Measurements from ENCODE around the gene ROR1. TPM values are rescaled to one million over a fixed set of nuclear protein-coding genes. Genes with fewer than 3 reads are reported as not detected.

ROR1 gene
- total and polyA plus RNA-seq, 2 donors (not counting 1 experiment from before 2014, with no cell fraction given): 0.46 to 16.0 TPM

DNA sequence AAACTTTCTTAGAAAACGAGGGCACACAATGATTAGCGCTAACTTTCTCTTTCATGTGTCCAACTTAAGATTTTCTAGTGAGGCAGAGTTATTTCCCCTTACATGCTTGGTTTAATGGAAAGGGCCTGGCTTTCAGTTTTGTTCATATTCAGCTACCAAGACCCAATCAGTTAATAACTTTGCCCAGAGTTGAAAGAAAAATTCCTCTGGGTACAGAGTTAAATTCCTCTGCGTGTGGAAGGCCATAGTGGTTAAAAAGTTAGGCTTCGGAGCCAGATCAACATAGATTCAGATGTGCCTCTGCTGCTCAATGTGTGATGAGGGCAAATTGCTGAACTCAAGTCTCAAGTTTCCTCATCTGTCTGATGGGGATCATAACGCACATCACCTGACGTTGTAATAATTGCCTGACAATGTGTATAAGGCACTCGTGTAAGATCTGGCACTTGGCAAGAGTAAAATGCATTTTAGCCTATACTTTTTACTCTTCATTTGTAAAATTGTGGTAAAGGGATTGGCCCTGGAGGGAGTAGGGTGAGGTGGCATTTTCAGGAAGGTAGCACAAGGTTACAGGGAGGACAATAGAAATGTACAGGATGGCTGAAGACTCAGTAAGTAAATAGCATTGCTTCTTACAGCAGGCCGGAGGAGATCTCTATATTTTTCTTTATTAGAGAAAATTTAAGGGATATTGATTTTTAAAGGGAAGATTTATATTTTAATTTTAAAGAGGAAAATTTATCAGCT is 103.4 kb downstream of the ROR1 start:
- POLR2A ChIA-PET: interaction anchor here (0.7 kb wide), 1 partner anchor 224 kb away, joined by 8 read pairs; no protein-coding TSS in a partner anchor
- peaks cover 34% of the 10 kb centered on the region for H3K27me3 Mint-ChIP-seq
- H2AFZ ChIP-seq (ENCODE audit: insufficient read depth, low read depth, low read length, poor library complexity, severe bottlenecking): no peak overlapping the region
- H3K4me2 ChIP-seq (replicated peaks; ENCODE audit: low read depth, low read length, poor library complexity, severe bottlenecking): no peak overlapping the region
- H4K20me1 ChIP-seq (ENCODE audit: control insufficient read depth, insufficient read depth, low read length, poor library complexity, severe bottlenecking): no peaks in the 10 kb centered on the region
- H3K9me3 ChIP-seq (ENCODE audit: control extremely low read depth in 1 of 3, control insufficient read depth in 2 of 3, insufficient read depth in 1 of 3, low read length in 2 of 3): no peaks in the 10 kb centered on the region
- H3K4me1 ChIP-seq (ENCODE audit: control insufficient read depth in 2 of 2, insufficient read depth in 2 of 2, low read length in 2 of 2): no peaks in the 10 kb centered on the region
- H3K36me3 ChIP-seq (replicated peaks in 1 of 2; ENCODE audit: control extremely low read depth in 1 of 2, control insufficient read depth in 1 of 2, extremely low read depth in 1 of 2, insufficient read depth in 2 of 2, low read length in 1 of 2): no peaks in the 10 kb centered on the region
- H3K9ac ChIP-seq (ENCODE audit: low read length): no peak overlapping the region
- H3K4me1 Mint-ChIP-seq: no peaks in the 10 kb centered on the region
- no peak overlapping the region for H3K27ac ChIP-seq (ENCODE audit: low read length in 2 of 2)
- H3K9me3 Mint-ChIP-seq (ENCODE audit: insufficient read depth): no peaks in the 10 kb centered on the region
- H3K4me3 ChIP-seq (ENCODE audit: control extremely low read depth in 1 of 5, extremely low read depth in 1 of 5, insufficient read depth in 1 of 5, low read depth in 2 of 5, low read length in 4 of 5): no peak overlapping the region
- intact Hi-C loops (cut with micrococcal nuclease): no loop called here
- H3K79me2 ChIP-seq (ENCODE audit: control insufficient read depth, insufficient read depth, low read length): no peaks in the 10 kb centered on the region
- CTCF ChIA-PET: interaction anchor here (1.1 kb wide), 1 partner anchor 10 kb away, joined by 3 read pairs; no protein-coding TSS in a partner anchor
- DNase-seq (no peak), ATAC-seq (ENCODE audit: low read depth) (no peak)
- TF ChIP-seq, protein P1, sequence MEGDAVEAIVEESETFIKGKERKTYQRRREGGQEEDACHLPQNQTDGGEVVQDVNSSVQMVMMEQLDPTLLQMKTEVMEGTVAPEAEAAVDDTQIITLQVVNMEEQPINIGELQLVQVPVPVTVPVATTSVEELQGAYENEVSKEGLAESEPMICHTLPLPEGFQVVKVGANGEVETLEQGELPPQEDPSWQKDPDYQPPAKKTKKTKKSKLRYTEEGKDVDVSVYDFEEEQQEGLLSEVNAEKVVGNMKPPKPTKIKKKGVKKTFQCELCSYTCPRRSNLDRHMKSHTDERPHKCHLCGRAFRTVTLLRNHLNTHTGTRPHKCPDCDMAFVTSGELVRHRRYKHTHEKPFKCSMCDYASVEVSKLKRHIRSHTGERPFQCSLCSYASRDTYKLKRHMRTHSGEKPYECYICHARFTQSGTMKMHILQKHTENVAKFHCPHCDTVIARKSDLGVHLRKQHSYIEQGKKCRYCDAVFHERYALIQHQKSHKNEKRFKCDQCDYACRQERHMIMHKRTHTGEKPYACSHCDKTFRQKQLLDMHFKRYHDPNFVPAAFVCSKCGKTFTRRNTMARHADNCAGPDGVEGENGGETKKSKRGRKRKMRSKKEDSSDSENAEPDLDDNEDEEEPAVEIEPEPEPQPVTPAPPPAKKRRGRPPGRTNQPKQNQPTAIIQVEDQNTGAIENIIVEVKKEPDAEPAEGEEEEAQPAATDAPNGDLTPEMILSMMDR (IDR thresholded peaks at IDR 0.05): no peak
- TF ChIP-seq EZH2 (IDR thresholded peaks at IDR 0.05; ENCODE audit: borderline replicate concordance, insufficient read depth, low read depth, low read length, poor library complexity, severe bottlenecking): no peak
- no peak overlapping the region for H3K4me3 Mint-ChIP-seq
- H3K27ac Mint-ChIP-seq: no peak overlapping the region
- H3K27me3 ChIP-seq (replicated peaks in 1 of 4; ENCODE audit: control extremely low read depth in 1 of 4, control insufficient read depth in 3 of 4, insufficient read depth in 4 of 4, low read length in 3 of 4): no peaks in the 10 kb centered on the region
- 100% methylated on average over 3 of the region's 8 CpGs for WGBS (ENCODE audit: insufficient coverage)

DNA sequence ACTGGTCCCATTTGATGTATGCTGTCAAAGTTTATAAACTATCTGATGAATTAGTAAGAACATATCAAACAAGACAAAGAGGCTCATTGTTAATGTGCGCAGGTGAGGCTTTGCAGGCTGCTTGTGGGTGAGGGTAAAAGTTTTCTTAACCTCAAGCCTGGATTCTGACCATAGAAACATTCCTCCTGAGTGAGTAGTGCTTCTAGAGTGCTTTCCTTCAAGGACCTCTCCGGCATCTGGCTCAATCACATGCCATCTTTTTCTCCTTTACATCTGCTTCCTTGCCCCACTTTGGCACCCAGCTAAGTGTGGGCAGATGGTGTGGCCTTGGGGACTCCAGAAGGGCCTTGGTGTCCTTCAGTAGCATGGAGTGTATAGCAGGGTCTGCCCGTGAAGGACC is 104.0 kb downstream of the ROR1 start:
- Histone ChIP-seq H3K4me3 (ENCODE audit: control extremely low read depth in 1 of 5, extremely low read depth in 1 of 5, insufficient read depth in 1 of 5, low read depth in 2 of 5, low read length in 4 of 5) (no peak overlapping the region), H3K4me1 (ENCODE audit: control insufficient read depth in 2 of 2, insufficient read depth in 2 of 2, low read length in 2 of 2) (no peaks in the 10 kb centered on the region), H3K79me2 (ENCODE audit: control insufficient read depth, insufficient read depth, low read length) (no peaks in the 10 kb centered on the region), H3K27me3 (replicated peaks in 1 of 4; ENCODE audit: control extremely low read depth in 1 of 4, control insufficient read depth in 3 of 4, insufficient read depth in 4 of 4, low read length in 3 of 4) (no peaks in the 10 kb centered on the region), H2AFZ (ENCODE audit: insufficient read depth, low read depth, low read length, poor library complexity, severe bottlenecking) (no peak overlapping the region), H3K27ac (ENCODE audit: low read length in 2 of 2) (no peak overlapping the region), H4K20me1 (ENCODE audit: control insufficient read depth, insufficient read depth, low read length, poor library complexity, severe bottlenecking) (no peaks in the 10 kb centered on the region), H3K9me3 (ENCODE audit: control extremely low read depth in 1 of 3, control insufficient read depth in 2 of 3, insufficient read depth in 1 of 3, low read length in 2 of 3) (no peaks in the 10 kb centered on the region), H3K4me2 (replicated peaks; ENCODE audit: low read depth, low read length, poor library complexity, severe bottlenecking) (no peak overlapping the region), H3K9ac (ENCODE audit: low read length) (no peak overlapping the region), H3K36me3 (replicated peaks in 1 of 2; ENCODE audit: control extremely low read depth in 1 of 2, control insufficient read depth in 1 of 2, extremely low read depth in 1 of 2, insufficient read depth in 2 of 2, low read length in 1 of 2) (no peaks in the 10 kb centered on the region)
- no peak overlapping the region for H3K27ac Mint-ChIP-seq
- no CpG with 5 or more reads among the region's 3 CpGs for WGBS (ENCODE audit: insufficient coverage)
- ChIA-PET CTCF (interaction anchor here (1.1 kb wide), 1 partner anchor 10 kb away, joined by 3 read pairs; no protein-coding TSS in a partner anchor), POLR2A (no interaction called here)
- TF ChIP-seq EZH2 (IDR thresholded peaks at IDR 0.05; ENCODE audit: borderline replicate concordance, insufficient read depth, low read depth, low read length, poor library complexity, severe bottlenecking): no peak
- TF ChIP-seq, protein P1 (IDR thresholded peaks at IDR 0.05): no peak
- DNase-seq (no peak), ATAC-seq (ENCODE audit: low read depth) (no peak)
- no peak overlapping the region for H3K4me3 Mint-ChIP-seq
- H3K27me3 Mint-ChIP-seq: peaks cover 34% of the 10 kb centered on the region
- intact Hi-C loops (cut with micrococcal nuclease): no loop called here
- no peaks in the 10 kb centered on the region for H3K4me1 Mint-ChIP-seq
- no peaks in the 10 kb centered on the region for H3K9me3 Mint-ChIP-seq (ENCODE audit: insufficient read depth)
